Measurements from ENCODE around the gene MAP2K6.

The MAP2K6 gene

GRCh38 chr17:69414408-69415274 lies at the start of gene MAP2K6:
Gene MAP2K6, plus strand, starts transcription at chr17:69414697. Its CDS starts 288 bp downstream, at chr17:69414985.
- peak; percentile 76 for DNase-seq

- DNase-seq = no peak
These were observed 47.2 kb upstream of the MAP2K6 start for GRCh38 chr17:69367298-69367697.

- DNase-seq = no peak
These were observed 41.4 kb upstream of the MAP2K6 start for GRCh38 chr17:69373069-69373468.

GRCh38 chr17:69375229-69375628 lies 39.3 kb upstream of the MAP2K6 start:
- DNase-seq = no peak

- no peak for DNase-seq
These were observed 25.6 kb upstream of the MAP2K6 start for GRCh38 chr17:69388822-69389442.

- no peak for DNase-seq
These were observed 23.5 kb upstream of the MAP2K6 start for GRCh38 chr17:69390795-69391501.

GRCh38 chr17:69401251-69401650 lies 13.2 kb upstream of the MAP2K6 start:
- DNase-seq = no peak

GRCh38 chr17:69402052-69402451 lies 12.4 kb upstream of the MAP2K6 start:
- DNase-seq = no peak

- no peak for DNase-seq
These were observed 10.1 kb upstream of the MAP2K6 start for GRCh38 chr17:69404399-69404798.

- no peak for DNase-seq
These were observed 9.4 kb upstream of the MAP2K6 start for GRCh38 chr17:69405096-69405495.

GRCh38 chr17:69406941-69407340 lies 7.6 kb upstream of the MAP2K6 start:
- no peak for DNase-seq

- no peak for DNase-seq
These were observed 6.7 kb upstream of the MAP2K6 start for GRCh38 chr17:69407759-69408158.

GRCh38 chr17:69410671-69411070 lies 3.8 kb upstream of the MAP2K6 start:
- DNase-seq = no peak

GRCh38 chr17:69411766-69412165 lies 2.7 kb upstream of the MAP2K6 start:
- DNase-seq = no peak

GRCh38 chr17:69412251-69412671 lies 2.2 kb upstream of the MAP2K6 start:
- DNase-seq = no peak

GRCh38 chr17:69415431-69415830 lies 934 bp downstream of the MAP2K6 start:
- no peak for DNase-seq

- DNase-seq = no peak
These were observed 3.3 kb downstream of the MAP2K6 start for GRCh38 chr17:69417545-69418483.

GRCh38 chr17:69418535-69418934 lies 4.0 kb downstream of the MAP2K6 start:
- no peak for DNase-seq

- no peak for DNase-seq
These were observed 9.0 kb downstream of the MAP2K6 start for GRCh38 chr17:69423450-69423849.

GRCh38 chr17:69424287-69425041 lies 10.0 kb downstream of the MAP2K6 start:
- DNase-seq = no peak

GRCh38 chr17:69425978-69426377 lies 11.5 kb downstream of the MAP2K6 start:
- no peak for DNase-seq
